ENCODE measurements around the gene ANKRD31.
"Not testable (repeated sequence)": the region's sequence is repeated elsewhere in the genome, so short reads cannot be mapped to it uniquely, and the experiment has no call there.

Gene ANKRD31

GRCh38 chr5:75130818-75131349 lies 105.8 kb downstream of the ANKRD31 start:
- DNase-seq: no peak

GRCh38 chr5:75116856-75117255 lies 119.8 kb downstream of the ANKRD31 start:
- no peak for DNase-seq

- DNase-seq: not testable (repeated sequence)
Observed at GRCh38 chr5:75114311-75114710, 122.4 kb downstream of the ANKRD31 start.

GRCh38 chr5:75113354-75114113 lies 123.1 kb downstream of the ANKRD31 start:
- no peak for DNase-seq

- DNase-seq: no peak
Observed at GRCh38 chr5:75108931-75109596, 127.6 kb downstream of the ANKRD31 start.

GRCh38 chr5:75108515-75108914 lies 128.2 kb downstream of the ANKRD31 start:
- DNase-seq: no peak

GRCh38 chr5:75095956-75096355 lies 140.7 kb downstream of the ANKRD31 start:
- not testable (repeated sequence) for DNase-seq

- no peak for DNase-seq
Observed at GRCh38 chr5:75091597-75091996, 145.1 kb downstream of the ANKRD31 start.

- DNase-seq: no peak
Observed at GRCh38 chr5:75089662-75090061, 147.0 kb downstream of the ANKRD31 start.

- no peak for DNase-seq
Observed at GRCh38 chr5:75089137-75089536, 147.5 kb downstream of the ANKRD31 start.

- DNase-seq: no peak
Observed at GRCh38 chr5:75088648-75089047, 148.0 kb downstream of the ANKRD31 start.

GRCh38 chr5:75081510-75081909 lies 155.2 kb downstream of the ANKRD31 start:
- DNase-seq: no peak

GRCh38 chr5:75079346-75079745 lies 157.3 kb downstream of the ANKRD31 start:
- DNase-seq: not testable (repeated sequence)

- no peak for DNase-seq
Observed at GRCh38 chr5:75078027-75078426, 158.7 kb downstream of the ANKRD31 start.

- DNase-seq: no peak
Observed at GRCh38 chr5:75072061-75072460, 164.6 kb downstream of the ANKRD31 start.

- DNase-seq: no peak
Observed at GRCh38 chr5:75071100-75071499, 165.6 kb downstream of the ANKRD31 start.

- no peak for DNase-seq
Observed at GRCh38 chr5:75067434-75067833, 169.2 kb downstream of the ANKRD31 start.

GRCh38 chr5:75062925-75063531 lies 173.7 kb downstream of the ANKRD31 start:
- no peak for DNase-seq

GRCh38 chr5:75059912-75060545 lies 176.6 kb downstream of the ANKRD31 start:
- DNase-seq: no peak

- no peak for DNase-seq
Observed at GRCh38 chr5:75058986-75059535, 177.6 kb downstream of the ANKRD31 start.

GRCh38 chr5:75057561-75057960 lies 179.1 kb downstream of the ANKRD31 start:
- no peak for DNase-seq

GRCh38 chr5:75055727-75056144 lies 180.9 kb downstream of the ANKRD31 start:
- DNase-seq: no peak
